ENCODE measurements around the gene SMG6.
"Not testable (repeated sequence)": the region's sequence is repeated elsewhere in the genome, so short reads cannot be mapped to it uniquely, and the experiment has no call there.

The SMG6 gene

DNA sequence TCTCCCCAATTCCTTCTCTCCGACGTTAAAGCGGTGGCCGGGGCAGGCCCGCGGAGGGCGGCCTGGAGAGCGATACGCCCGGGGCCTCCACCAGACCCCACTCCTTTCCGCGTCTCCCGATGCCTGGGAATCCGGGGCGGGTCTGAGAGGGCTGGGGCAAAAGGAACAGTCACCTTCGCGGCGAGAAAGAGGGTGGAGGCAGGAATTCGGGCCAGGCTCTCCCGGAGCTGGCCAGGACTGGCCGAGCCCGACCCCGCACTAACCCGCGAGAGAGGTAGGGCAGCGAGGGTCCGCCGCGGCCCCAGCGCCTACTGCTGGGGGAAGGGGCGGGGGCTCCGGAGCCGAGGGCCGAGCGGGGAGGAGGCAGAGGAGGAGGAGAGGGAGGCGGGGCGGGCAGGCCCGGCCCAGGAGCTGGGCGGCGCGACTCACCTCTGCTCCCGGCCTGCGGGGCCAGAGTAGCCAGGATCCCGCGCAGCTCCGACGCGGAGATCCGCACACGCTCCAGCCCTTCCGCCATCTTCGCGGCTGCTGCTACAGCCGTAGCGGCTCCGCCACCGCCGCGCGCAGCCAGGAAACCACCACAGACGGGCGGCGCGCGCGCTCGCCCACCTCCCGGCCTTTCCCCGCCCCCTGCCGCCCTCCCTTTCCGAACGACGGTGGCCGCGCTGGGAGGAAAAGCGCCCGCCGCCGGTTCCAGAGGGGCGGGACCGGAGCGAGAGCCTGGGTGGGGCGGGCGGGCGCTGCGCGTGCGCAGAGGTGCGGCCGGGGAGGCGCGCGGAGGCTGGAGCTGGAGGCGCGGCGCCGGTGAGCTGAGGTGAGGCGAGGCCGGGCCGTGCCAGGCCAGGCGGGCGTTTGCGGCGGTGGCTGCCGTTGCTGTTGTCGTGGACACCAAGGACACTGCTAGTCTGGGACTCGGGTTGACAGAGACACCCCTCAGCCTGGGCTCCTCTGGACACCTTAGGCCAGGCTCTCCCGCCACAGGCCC is at the start of gene SMG6, which contains the start of gene SRR:
Gene SMG6, minus strand, starts transcription at position 582 of the 985 bp plus-strand sequence. Its CDS starts 65 bp downstream, at position 517.
Gene SRR, plus strand, starts transcription at position 747 of the 985 bp plus-strand sequence. CDS start 11,611 bp downstream, outside the sequence.
- peak; percentile 97 for DNase-seq

DNA sequence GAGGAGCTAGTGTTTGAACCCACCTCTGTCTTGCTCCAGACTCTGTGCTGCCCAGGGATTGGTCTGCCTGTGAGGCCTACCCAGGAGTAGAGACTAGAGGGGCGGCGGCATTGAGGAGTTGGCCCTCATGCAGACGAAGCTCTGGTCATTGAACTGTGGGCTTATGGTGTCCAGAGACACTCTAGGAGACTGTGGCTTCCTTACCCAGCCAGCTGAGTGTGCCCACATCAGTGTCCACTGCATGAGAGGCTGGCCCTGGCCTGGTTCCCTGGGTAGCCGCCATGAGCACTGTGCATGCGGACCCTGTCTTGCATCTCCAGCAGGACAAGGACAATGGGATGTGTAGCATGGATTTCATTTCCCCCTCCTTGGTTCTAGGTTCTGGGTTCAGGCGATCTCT is 47.7 kb upstream of the SMG6 start:
- DNase-seq = no peak

DNA sequence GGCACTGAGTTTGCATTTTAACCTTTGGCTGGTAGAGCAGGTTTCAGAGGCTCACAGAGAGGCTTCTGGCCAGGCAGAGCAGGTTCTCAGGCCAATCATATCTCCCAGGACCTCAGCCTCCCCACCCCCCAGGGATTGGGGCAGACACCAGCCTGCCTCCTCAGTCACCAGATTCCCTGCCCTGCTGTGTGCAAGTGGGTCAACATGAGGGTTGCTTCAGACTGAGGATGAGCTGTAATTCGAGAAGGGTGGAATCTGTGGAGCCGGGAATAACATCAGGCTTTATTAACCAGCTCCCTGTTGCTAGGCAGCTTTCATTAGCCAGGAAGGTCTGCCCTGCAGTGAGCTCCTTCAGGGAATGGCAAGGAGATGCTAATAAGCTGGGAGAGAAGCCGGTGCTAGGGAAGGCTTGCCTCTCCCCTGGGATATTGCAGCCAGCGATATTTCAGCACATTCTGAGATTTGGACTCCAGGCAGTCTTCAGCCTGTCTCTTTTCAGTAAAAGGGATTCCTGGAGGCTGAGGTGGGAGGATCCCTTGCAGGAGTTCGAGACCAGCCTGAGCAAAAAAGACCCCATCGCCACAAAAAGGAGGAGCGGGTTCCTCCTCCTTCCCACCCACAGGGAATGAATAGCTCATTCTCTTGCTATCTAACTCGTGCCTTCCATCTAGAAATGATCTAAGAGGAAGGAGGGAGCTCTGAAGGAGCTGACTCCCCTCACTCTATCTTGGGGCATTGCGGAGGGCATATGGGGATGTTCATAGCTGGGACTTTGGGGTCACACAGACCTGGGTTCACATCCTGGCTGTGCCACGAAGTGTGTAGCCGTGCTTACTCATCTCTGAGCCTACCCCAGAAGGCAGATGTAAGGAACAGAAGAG is 44.5 kb upstream of the SMG6 start:
- DNase-seq = peak; percentile 99

GRCh38 chr17:2346475-2346874 is 42.9 kb upstream of the SMG6 start:
- DNase-seq = no peak

DNA sequence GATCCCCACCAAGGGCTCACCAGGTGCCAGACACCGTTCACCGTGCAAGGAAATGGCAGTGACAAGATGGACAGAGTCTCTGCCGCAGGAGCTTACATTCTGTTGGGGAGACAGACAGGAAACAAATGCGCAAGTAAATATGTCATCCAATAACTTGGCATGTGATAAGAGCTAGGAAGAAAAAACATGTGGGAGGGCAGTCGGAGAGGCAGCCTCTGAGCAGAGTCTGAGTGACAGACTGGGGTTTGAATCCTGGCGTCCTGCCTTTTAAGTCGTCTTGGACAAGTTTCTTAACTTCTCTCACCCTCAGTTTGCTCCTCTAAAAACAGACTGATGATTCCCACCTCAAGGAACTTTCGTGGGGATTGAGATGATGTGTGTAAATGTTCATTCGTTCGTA is 40.9 kb upstream of the SMG6 start:
- DNase-seq = no peak

- no peak for DNase-seq
Observed at GRCh38 chr17:2343421-2343820, 39.8 kb upstream of the SMG6 start.

GRCh38 chr17:2338315-2338657 is 34.7 kb upstream of the SMG6 start:
- peak; percentile 48 for DNase-seq

DNA sequence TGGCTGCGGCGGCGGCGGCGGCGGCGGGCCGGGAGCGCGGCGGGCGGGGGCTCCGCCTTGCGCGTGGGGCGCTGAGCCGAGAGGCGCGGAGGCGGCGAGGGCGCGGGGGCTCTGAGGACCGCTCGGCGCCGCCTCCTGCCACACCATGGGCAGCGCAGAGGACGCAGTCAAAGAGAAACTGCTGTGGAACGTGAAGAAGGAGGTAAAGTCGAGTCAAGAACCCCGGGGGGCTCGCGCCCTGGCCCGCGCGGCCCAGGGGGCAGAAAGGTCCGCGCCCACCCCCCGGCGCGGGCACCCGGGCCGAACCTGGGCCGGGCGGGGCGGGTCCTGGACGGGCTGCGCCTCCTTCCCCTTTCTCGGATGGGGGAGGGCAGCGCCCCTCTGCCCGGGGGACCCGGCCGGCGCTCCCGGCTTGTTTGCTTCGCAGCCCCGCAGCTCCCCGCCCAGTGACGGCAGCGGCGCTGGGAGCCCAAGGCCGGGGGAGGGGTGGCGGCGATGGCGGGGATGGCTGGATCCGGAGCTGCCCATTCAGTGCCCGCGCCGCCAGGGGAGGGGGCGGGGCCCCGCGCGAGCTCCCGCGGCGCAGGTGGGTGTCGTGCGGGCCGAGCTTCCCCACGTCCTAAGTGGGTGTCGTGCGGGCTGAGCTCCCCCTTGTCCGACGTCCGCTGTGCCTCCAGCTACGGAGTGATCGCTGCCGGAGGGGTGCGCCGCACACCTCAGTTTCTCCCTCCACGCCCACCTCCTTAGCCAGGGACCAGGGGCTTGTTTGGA is 34.1 kb upstream of the SMG6 start:
- DNase-seq = peak; percentile 76

DNA sequence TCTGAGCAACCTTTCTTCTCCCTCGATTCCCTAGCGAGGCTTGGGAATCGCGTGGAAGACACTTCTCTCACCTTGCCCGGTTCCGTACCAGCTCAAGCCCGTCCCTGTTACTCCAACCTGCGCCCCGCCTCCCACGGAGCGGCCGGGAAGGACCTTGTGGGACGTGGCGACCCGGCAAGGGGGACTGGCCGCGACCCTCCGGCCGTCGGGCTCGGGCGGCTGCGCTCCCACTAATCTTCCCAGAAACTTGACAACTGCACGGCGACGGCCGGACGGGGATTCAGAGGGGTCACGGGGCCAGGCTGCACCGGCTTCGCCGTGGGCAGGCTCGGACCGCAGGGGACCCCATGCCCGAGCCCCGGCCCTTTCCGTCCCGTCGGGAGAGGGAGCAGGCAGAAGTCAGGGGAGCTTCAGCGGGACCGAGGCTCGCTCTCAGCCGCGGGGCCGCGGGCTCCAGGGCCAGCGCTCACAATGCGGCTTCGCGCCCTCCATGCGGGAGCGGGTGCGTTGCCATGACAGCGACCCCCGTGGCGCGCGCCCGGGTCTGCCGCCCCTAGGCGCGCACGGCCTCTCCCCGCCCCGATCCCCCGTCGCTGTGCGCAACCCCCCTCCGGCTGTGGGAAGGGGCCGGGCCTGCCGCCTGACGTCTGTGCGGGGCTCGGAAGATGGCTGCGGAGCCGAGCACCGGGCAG is 33.4 kb upstream of the SMG6 start, which contains the start of gene SGSM2:
Gene SGSM2, plus strand, starts transcription at position 650 of the 692 bp plus-strand sequence. CDS start 188 bp downstream, outside the sequence.
- DNase-seq = peak; percentile 92

DNA sequence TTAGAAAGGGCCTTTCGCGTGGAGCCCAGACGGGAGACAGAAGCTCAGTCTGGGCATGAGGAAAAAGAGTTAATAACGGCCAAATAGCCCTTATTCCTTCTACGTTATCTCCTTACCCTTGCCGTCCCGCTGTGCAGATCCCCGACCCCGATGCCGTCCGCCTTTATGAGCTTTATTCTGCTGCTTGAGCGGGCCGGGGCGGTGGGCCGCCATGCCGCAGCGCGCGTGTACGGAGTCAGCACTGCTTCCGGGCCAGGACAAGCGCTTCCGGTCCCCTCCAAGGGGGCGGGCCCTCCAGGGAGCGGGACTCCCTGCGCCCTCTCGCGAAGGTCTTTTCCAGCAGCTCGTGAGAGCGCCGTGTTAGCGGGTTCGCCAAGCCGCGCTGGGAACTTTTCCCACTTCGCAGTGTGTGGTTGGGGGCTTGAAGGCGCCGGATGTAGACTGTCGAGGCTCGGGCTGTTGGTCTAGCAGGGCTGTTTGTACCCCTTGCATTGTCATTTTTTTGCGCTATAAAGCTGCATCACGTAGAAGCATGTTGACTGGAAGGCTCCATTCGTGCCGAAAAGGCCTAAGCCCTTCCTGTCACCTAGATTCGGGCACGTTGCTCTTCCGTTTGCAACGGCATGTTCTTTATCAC is 32.7 kb upstream of the SMG6 start, which contains the start of gene TSR1:
Gene TSR1, minus strand, starts transcription at position 243 of the 637 bp plus-strand sequence. Its CDS starts 30 bp downstream, at position 213.
- peak; percentile 98 for DNase-seq

- peak; percentile 51 for DNase-seq
Observed at GRCh38 chr17:2335726-2336214, 32.2 kb upstream of the SMG6 start.

GRCh38 chr17:2331303-2331702 is 27.7 kb upstream of the SMG6 start:
- peak; percentile 25 for DNase-seq

DNA sequence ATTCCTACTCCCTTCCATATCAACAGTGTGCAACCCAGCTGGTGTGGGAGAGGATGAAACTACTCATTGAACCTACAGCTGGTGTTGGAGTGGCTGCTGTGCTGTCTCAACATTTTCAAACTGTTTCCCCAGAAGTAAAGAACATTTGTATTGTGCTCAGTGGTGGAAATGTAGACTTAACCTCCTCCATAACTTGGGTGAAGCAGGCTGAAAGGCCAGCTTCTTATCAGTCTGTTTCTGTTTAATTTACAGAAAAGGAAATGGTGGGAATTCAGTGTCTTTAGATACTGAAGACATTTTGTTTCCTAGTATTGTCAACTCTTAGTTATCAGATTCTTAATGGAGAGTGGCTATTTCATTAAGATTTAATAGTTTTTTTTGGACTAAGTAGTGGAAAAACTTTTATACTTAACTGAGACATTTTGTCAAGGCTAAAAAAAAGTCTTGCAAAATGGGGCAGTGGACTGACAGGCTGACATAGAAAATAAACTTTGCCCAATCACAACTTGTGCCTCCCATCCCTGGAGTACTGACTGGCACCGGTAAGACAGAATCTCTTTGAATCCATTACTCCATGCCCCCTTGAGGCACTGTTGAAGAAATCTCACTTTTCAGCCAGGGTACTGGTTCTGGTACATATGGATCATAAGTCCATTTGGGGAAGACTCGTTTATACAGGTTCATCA is 20.2 kb upstream of the SMG6 start:
- no peak for DNase-seq

DNA sequence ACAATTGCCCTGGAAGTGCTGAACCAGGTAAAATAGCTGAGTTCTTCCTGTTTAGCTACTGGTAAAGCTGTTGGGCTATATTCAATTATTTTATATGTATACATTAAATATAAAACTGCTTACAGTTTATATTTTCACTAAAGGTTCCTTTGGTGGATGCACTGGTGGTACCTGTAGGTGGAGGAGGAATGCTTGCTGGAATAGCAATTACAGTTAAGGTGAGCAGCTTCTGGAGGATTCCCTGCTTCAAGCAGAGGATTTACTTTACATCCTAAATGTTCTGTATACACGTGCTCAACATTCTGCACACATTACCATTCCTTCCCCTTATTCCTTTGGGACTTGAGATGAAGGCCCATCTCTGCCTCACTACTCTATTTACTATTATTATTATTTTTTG is 17.8 kb upstream of the SMG6 start:
- no peak for DNase-seq

- no peak for DNase-seq
Observed at GRCh38 chr17:2319051-2319450, 15.5 kb upstream of the SMG6 start.

- DNase-seq = no peak
Observed at GRCh38 chr17:2317796-2318195, 14.2 kb upstream of the SMG6 start.

- DNase-seq = not testable (repeated sequence)
Observed at GRCh38 chr17:2316916-2317205, 13.3 kb upstream of the SMG6 start.

DNA sequence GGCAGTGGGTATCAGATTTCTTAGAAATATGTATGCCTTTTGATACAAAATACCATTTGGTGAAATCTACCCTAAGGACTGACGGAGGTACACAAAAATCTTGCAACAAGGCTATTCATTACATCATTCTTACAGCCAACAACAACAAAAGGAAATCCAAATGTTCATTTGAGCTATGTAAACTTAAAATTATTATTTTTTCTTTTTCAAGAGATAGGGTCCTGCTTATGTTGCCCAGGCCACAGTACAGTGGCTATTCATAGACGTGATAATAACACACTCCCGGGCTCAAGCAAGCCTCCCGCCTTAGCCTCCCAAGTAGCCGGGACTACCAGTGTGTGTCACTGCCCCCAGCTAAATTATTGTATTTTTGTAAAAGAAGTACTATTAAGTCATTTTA is 9.2 kb upstream of the SMG6 start:
- no peak for DNase-seq

GRCh38 chr17:2309338-2310154 is 6.0 kb upstream of the SMG6 start:
- no peak for DNase-seq

GRCh38 chr17:2304931-2305330 is 1.3 kb upstream of the SMG6 start:
- no peak for DNase-seq
